ENCODE measurements around the gene FUT1. TPM values are rescaled to one million over a fixed set of nuclear protein-coding genes. Genes with fewer than 3 reads are reported as not detected.

The FUT1 gene
- total and polyA plus RNA-seq, 10 of the 15 experiments (the other 5 are each of a cell fraction or from before 2014, with no cell fraction given) = 0.01 TPM; not detected in 9

GRCh38 chr19:48739404-48740163 lies 12.9 kb downstream of the FUT1 start:
- Histone ChIP-seq H3K27me3 (replicated peaks in 1 of 2; ENCODE audit: control insufficient read depth in 2 of 2, insufficient read depth in 2 of 2, low read length in 1 of 2) (peaks cover 6 to 9% of the 10 kb centered on the region in 2 experiments; a peak in 3 of 4 replicates), H2AFZ (ENCODE audit: control insufficient read depth, low read depth, low read length) (peak overlapping the region; percentile 69), H3K79me2 (ENCODE audit: control insufficient read depth, insufficient read depth, low read length) (no peaks in the 10 kb centered on the region), H3K4me1 (ENCODE audit: control insufficient read depth, insufficient read depth, low read length) (peaks cover 5% of the 10 kb centered on the region), H3K9me3 (replicated peaks; ENCODE audit: control insufficient read depth, insufficient read depth, low read length) (no peaks in the 10 kb centered on the region; the same call in 2 of the 3 replicates), H3K9ac (ENCODE audit: control insufficient read depth, insufficient read depth, low read length) (no peak overlapping the region), H3K4me3 (peak overlapping the region; percentile 44; the same call in 1 of the 2 replicates), H3K36me3 (ENCODE audit: control insufficient read depth in 2 of 2, insufficient read depth in 2 of 2, low read length in 1 of 2) (no peaks in the 10 kb centered on the region), H3K4me2 (ENCODE audit: control insufficient read depth, insufficient read depth) (peak overlapping the region; percentile 75), H3K27ac (ENCODE audit: control insufficient read depth, insufficient read depth) (no peak overlapping the region), H4K20me1 (ENCODE audit: control insufficient read depth, insufficient read depth) (no peaks in the 10 kb centered on the region)
- ChIA-PET RAD21 (ENCODE audit: unreplicated experiment) (interaction anchor here (1.5 kb wide), 1 partner anchor 48 kb away, joined by 3 read pairs; no protein-coding TSS in a partner anchor), CTCF (interaction anchor here (1.1 to 1.2 kb wide), 3 partner anchors 43 to 65 kb away, joined by 3 read pairs; no protein-coding TSS in a partner anchor), SMC1A (ENCODE audit: uncharacterized antibody, unreplicated experiment) (interaction anchor here (1.1 kb wide), 1 partner anchor 19 kb away, joined by 3 read pairs; no protein-coding TSS in a partner anchor), POLR2A (no interaction called here)
- no peak for ATAC-seq
- intact Hi-C loops (cut with micrococcal nuclease; ENCODE audit: unreplicated experiment) = no loop called here
- TF ChIP-seq SUZ12 (IDR thresholded peaks at IDR 0.05; ENCODE audit: unreplicated experiment) = peak; percentile 46
- no peak for TF ChIP-seq NFYB (IDR thresholded peaks at IDR 0.05; ENCODE audit: insufficient read depth, low read depth, low read length)
- TF ChIP-seq EGR1 (IDR thresholded peaks at IDR 0.05; ENCODE audit: borderline replicate concordance in 1 of 2, low read depth in 2 of 2, low read length in 2 of 2) = peak in 1 of 2 experiments; percentile 63; a peak in 1 of 3 replicates
- WGBS (ENCODE audit: insufficient coverage, insufficient replicate concordance, low lambda C conversion rate, missing lambda C conversion rate) = 8% methylated on average over 14 of the region's 51 CpGs
- no peak for DNase-seq (ENCODE audit: low read depth, low spot score)
- in situ Hi-C loops (cut with MboI) = no loop called here
- no peak for FAIRE-seq
- BruUV-seq (replicated peaks) = no TSS peak

Data from GM12878 (cell line).